ENCODE measurements around the gene LEMD2.
"Not testable (repeated sequence)": the region's sequence is repeated elsewhere in the genome, so short reads cannot be mapped to it uniquely, and the experiment has no call there.

DNA sequence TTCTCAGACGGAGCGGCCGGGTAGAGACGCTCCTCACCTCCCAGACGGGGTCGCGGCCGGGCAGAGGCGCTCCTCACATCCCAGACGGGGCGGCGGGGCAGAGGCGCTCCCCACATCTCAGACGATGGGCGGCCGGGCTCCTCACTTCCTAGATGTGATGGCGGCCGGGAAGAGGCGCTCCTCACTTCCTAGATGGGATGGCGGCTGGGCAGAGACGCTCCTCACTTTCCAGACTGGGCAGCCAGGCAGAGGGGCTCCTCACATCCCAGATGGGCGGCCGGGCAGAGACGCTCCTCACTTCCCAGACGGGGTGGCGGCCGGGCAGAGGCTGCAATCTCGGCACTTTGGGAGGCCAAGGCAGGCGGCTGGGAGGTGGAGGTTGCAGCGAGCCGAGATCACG lies 43.9 kb upstream of the LEMD2 start:
- TF ChIP-seq, protein P1, sequence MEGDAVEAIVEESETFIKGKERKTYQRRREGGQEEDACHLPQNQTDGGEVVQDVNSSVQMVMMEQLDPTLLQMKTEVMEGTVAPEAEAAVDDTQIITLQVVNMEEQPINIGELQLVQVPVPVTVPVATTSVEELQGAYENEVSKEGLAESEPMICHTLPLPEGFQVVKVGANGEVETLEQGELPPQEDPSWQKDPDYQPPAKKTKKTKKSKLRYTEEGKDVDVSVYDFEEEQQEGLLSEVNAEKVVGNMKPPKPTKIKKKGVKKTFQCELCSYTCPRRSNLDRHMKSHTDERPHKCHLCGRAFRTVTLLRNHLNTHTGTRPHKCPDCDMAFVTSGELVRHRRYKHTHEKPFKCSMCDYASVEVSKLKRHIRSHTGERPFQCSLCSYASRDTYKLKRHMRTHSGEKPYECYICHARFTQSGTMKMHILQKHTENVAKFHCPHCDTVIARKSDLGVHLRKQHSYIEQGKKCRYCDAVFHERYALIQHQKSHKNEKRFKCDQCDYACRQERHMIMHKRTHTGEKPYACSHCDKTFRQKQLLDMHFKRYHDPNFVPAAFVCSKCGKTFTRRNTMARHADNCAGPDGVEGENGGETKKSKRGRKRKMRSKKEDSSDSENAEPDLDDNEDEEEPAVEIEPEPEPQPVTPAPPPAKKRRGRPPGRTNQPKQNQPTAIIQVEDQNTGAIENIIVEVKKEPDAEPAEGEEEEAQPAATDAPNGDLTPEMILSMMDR (IDR thresholded peaks at IDR 0.05; ENCODE audit: low read depth, low read length, poor library complexity, severe bottlenecking): not testable (repeated sequence)
- TF ChIP-seq EZH2phosphoT487 (IDR thresholded peaks at IDR 0.05; ENCODE audit: borderline replicate concordance, low read length): not testable (repeated sequence)
